Smooth muscle cell (in vitro differentiated cells): ENCODE results near the gene RAD23B. TPM values are rescaled to one million over a fixed set of nuclear protein-coding genes. Genes with fewer than 3 reads are reported as not detected.

Experiments
- DNase-seq: peaks from one replicate; lab custom pipeline; 2025; ENCODE audit not compliant: unreplicated experiment; lab: John Stamatoyannopoulos, UW
- H2AFZ ChIP-seq: fragments of 200-600 bp; sonication (generic); 2 replicates; pipeline ENCODE4 v1.6.0; 2016; ENCODE audit warnings: antibody characterized with exemption, low read depth, mild to moderate bottlenecking
- H3F3A ChIP-seq: fragments of 200-600 bp; sonication (generic); 2 replicates; pipeline ENCODE4 v1.6.0; 2017; ENCODE audit warnings: antibody characterized with exemption, low read depth
- H3K27ac ChIP-seq: fragments of 200-600 bp; sonication (generic); 2 replicates; pipeline ENCODE4 v1.5.1; 2016; ENCODE audit warnings: low read depth, mild to moderate bottlenecking
- H3K27me3 ChIP-seq: fragments of 200-600 bp; sonication (generic); 2 replicates; pipeline ENCODE4 v1.6.1; 2016; ENCODE audit warnings: low read depth, mild to moderate bottlenecking
- H3K36me3 ChIP-seq: fragments of 200-600 bp; sonication (generic); 2 replicates; pipeline ENCODE4 v1.5.1; 2016; ENCODE audit warnings: low read depth
- H3K4me1 ChIP-seq: fragments of 200-600 bp; sonication (generic); 2 replicates; pipeline ENCODE4 v1.5.1; 2016; ENCODE audit warnings: low read depth
- H3K4me2 ChIP-seq: fragments of 200-600 bp; sonication (generic); 2 replicates; pipeline ENCODE4 v1.6.0; 2016; ENCODE audit warnings: mild to moderate bottlenecking
- H3K4me3 ChIP-seq: fragments of 200-600 bp; sonication (generic); 2 replicates; pipeline ENCODE4 v1.5.1; 2016; ENCODE audit warnings: mild to moderate bottlenecking
- H3K79me2 ChIP-seq: fragments of 200-600 bp; sonication (generic); 2 replicates; pipeline ENCODE4 v1.6.0; 2016; ENCODE audit warnings: low read depth, mild to moderate bottlenecking
- H3K9ac ChIP-seq: fragments of 200-600 bp; sonication (generic); 2 replicates; pipeline ENCODE4 v1.6.0; 2016; ENCODE audit warnings: low read depth
- H3K9me3 ChIP-seq: fragments of 200-600 bp; sonication (generic); replicated peaks from 2 replicates; pipeline ENCODE4 v1.5.1; 2016; ENCODE audit warnings: low read depth
- H4K20me1 ChIP-seq: fragments of 200-600 bp; sonication (generic); 2 replicates; pipeline ENCODE4 v1.6.0; 2016; ENCODE audit warnings: low read depth
- WGBS: methylation state at CpG from one replicate; pipeline ENCODE4 v1.1.7; 2016; ENCODE audit warnings: low lambda C conversion rate; 5-methylcytosine and 5-hydroxymethylcytosine counted together
- polyA plus RNA-seq: library from polyadenylated mRNA; unstranded; fragments of >200 nt; fragmentation: Nextera tagmentation; extraction: Ambion mirVana; gene quantifications from 2 replicates; pipeline ENCODE4 v1.2.1, GENCODE V29; 2016
- total RNA-seq: library from RNA; depleted of rRNA; stranded (reverse); fragments of >200 nt; gene quantifications from 2 replicates; pipeline ENCODE4 v1.2.3, GENCODE V29; 2014
- TF ChIP-seq, protein P1 (sequence below): fragments of 200-600 bp; sonication (generic); IDR thresholded peaks from 2 replicates; pipeline ENCODE4 v1.5.1; 2017; ENCODE audit warnings: borderline replicate concordance, mild to moderate bottlenecking, antibody characterized with exemption; ENCODE audit not compliant: insufficient read depth, poor library complexity, severe bottlenecking

Gene RAD23B
- total and polyA plus RNA-seq, 2 experiments from 2014 or later: 11.0 to 112 TPM

- H4K20me1 ChIP-seq: peaks cover 18% of the 10 kb centered on the region
- H3K9me3 ChIP-seq: no peaks in the 10 kb centered on the region
- TF ChIP-seq, protein P1, sequence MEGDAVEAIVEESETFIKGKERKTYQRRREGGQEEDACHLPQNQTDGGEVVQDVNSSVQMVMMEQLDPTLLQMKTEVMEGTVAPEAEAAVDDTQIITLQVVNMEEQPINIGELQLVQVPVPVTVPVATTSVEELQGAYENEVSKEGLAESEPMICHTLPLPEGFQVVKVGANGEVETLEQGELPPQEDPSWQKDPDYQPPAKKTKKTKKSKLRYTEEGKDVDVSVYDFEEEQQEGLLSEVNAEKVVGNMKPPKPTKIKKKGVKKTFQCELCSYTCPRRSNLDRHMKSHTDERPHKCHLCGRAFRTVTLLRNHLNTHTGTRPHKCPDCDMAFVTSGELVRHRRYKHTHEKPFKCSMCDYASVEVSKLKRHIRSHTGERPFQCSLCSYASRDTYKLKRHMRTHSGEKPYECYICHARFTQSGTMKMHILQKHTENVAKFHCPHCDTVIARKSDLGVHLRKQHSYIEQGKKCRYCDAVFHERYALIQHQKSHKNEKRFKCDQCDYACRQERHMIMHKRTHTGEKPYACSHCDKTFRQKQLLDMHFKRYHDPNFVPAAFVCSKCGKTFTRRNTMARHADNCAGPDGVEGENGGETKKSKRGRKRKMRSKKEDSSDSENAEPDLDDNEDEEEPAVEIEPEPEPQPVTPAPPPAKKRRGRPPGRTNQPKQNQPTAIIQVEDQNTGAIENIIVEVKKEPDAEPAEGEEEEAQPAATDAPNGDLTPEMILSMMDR: no peak
- no peaks in the 10 kb centered on the region for H3K79me2 ChIP-seq
- H3K4me1 ChIP-seq: no peaks in the 10 kb centered on the region
- H3K4me2 ChIP-seq: no peak overlapping the region
- H3K36me3 ChIP-seq: peaks cover 13% of the 10 kb centered on the region
- 93% methylated on average over 6 of the region's 6 CpGs for WGBS
- no peak overlapping the region for H2AFZ ChIP-seq
- no peak for DNase-seq
- H3F3A ChIP-seq: peaks cover 10% of the 10 kb centered on the region
- H3K4me3 ChIP-seq: no peak overlapping the region
- no peak overlapping the region for H3K27ac ChIP-seq
- no peaks in the 10 kb centered on the region for H3K27me3 ChIP-seq
- no peak overlapping the region for H3K9ac ChIP-seq
Measured at GRCh38 chr9:107336718-107337360, 53.8 kb downstream of the RAD23B start.

- Histone ChIP-seq H3K4me3 (no peak overlapping the region), H3K79me2 (no peaks in the 10 kb centered on the region), H3K27ac (no peak overlapping the region), H3K9ac (no peak overlapping the region), H3F3A (peaks cover 10% of the 10 kb centered on the region), H3K9me3 (no peaks in the 10 kb centered on the region), H3K36me3 (peaks cover 5% of the 10 kb centered on the region), H2AFZ (no peak overlapping the region), H3K4me1 (no peaks in the 10 kb centered on the region), H3K27me3 (no peaks in the 10 kb centered on the region), H3K4me2 (no peak overlapping the region), H4K20me1 (peaks cover 7% of the 10 kb centered on the region)
- TF ChIP-seq, protein P1: no peak
- DNase-seq: no peak
- 93% methylated on average over 16 of the region's 16 CpGs for WGBS
Measured at GRCh38 chr9:107337676-107338590, 54.9 kb downstream of the RAD23B start.

DNA sequence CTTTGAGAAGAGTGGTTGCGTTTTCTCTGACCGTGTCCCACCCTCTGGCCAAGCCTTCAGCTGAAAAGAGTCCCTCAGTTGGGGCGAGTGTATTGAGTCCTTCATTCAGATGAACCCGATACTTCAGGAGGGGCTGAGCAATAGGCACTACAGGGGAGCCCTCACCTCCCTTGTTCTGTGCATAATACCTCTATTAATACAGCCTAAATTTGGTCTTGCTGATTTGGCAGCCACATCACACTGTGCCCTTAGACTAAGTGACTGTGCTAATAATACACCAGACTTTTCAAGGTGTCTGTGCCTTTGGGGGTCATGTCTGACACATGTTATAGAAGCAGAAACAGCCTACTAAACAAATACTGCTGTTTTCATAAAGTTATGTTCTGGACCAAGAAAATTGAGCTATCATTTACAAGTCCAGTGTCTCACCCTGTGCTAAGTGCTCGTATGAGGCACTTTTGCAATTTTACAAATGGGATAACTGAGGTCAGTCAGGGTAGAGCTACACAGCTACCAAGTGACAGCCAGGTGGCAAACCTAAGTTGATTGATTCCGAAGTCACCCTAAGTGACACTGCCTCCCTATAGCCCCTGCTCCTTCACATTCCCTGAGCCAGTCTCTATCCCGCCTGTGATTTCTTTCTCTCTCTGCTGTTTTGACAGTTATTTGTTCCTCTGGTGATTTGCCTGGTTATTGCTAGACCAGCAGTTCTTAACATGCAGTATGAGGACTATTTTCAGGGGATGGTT, 56.0 kb downstream of the RAD23B start:
- Histone ChIP-seq H3K9ac (no peak overlapping the region), H2AFZ (no peak overlapping the region), H3K4me2 (no peak overlapping the region), H3K4me1 (no peaks in the 10 kb centered on the region), H3K9me3 (no peaks in the 10 kb centered on the region), H3K27me3 (no peaks in the 10 kb centered on the region), H3K79me2 (no peaks in the 10 kb centered on the region), H3K27ac (no peak overlapping the region), H3K4me3 (no peak overlapping the region), H3F3A (peaks cover 3% of the 10 kb centered on the region), H3K36me3 (no peaks in the 10 kb centered on the region), H4K20me1 (peaks cover 7% of the 10 kb centered on the region)
- TF ChIP-seq, protein P1: no peak
- 97% methylated on average over 7 of the region's 7 CpGs for WGBS
- DNase-seq: no peak
